HG02938 (cell line): ENCODE measurements around the gene SNAPC2.
A peak's percentile ranks its signal among the peaks of the same experiment; 100 is the strongest.

Experiments
- ATAC-seq: cut with Tn5 transposase; IDR thresholded peaks from one replicate; pipeline ENCODE4 v1.9.1; 2021; ENCODE audit warnings: mild to moderate bottlenecking, moderate library complexity; ENCODE audit not compliant: unreplicated experiment

The SNAPC2 gene

GRCh38 chr19:7919610-7920518 lies at the start of gene SNAPC2:
SNAPC2 (plus strand) TSS chr19:7920338; CDS start chr19:7920367, 29 bp downstream.
- peak; percentile 62 for ATAC-seq

- no peak for ATAC-seq
Measured at GRCh38 chr19:7870571-7871436, 49.3 kb upstream of the SNAPC2 start.

- no peak for ATAC-seq
Measured at GRCh38 chr19:7871437-7872305, 48.5 kb upstream of the SNAPC2 start.

- ATAC-seq, result no peak
Measured at GRCh38 chr19:7872306-7873204, 47.6 kb upstream of the SNAPC2 start.

GRCh38 chr19:7873304-7874075 lies 46.6 kb upstream of the SNAPC2 start:
- no peak for ATAC-seq

GRCh38 chr19:7874076-7874896 lies 45.9 kb upstream of the SNAPC2 start, which contains the start of gene PRR36:
PRR36 (minus strand) TSS chr19:7874390; CDS start chr19:7873689, 701 bp downstream.
- ATAC-seq, result no peak

GRCh38 chr19:7874897-7875273 lies 45.3 kb upstream of the SNAPC2 start:
- no peak for ATAC-seq

GRCh38 chr19:7877249-7877836 lies 42.8 kb upstream of the SNAPC2 start:
- no peak for ATAC-seq

GRCh38 chr19:7879111-7879807 lies 40.9 kb upstream of the SNAPC2 start:
- ATAC-seq, result no peak

- ATAC-seq, result no peak
Measured at GRCh38 chr19:7879836-7880235, 40.3 kb upstream of the SNAPC2 start.

GRCh38 chr19:7881910-7882309 lies 38.2 kb upstream of the SNAPC2 start:
- ATAC-seq, result no peak

GRCh38 chr19:7883105-7883504 lies 37.0 kb upstream of the SNAPC2 start:
- ATAC-seq, result no peak

GRCh38 chr19:7883796-7884570 lies 36.2 kb upstream of the SNAPC2 start:
- ATAC-seq, result no peak

GRCh38 chr19:7885818-7886217 lies 34.3 kb upstream of the SNAPC2 start:
- no peak for ATAC-seq

- ATAC-seq, result no peak
Measured at GRCh38 chr19:7887408-7888144, 32.6 kb upstream of the SNAPC2 start.
